ES-I3 (cell line): ENCODE measurements around the gene WDR76.

Experiments
- H3K36me3 ChIP-seq: 2 replicates; pipeline ENCODE4 v1.6.1; 2013; ENCODE audit warnings: mild to moderate bottlenecking, low read length, control low read depth, moderate library complexity; ENCODE audit not compliant: insufficient read depth
- H3K4me1 ChIP-seq: 2 replicates; pipeline ENCODE4 v1.6.1; 2013; ENCODE audit warnings: mild to moderate bottlenecking, control low read depth, low read length; ENCODE audit not compliant: insufficient read depth
- H3K9ac ChIP-seq: 2 replicates; pipeline ENCODE4 v1.6.1; 2013; ENCODE audit warnings: low read depth, mild to moderate bottlenecking, low read length, moderate library complexity
- H3K9me3 ChIP-seq: 2 replicates; pipeline ENCODE4 v1.6.1; 2013; ENCODE audit warnings: mild to moderate bottlenecking, low read length, moderate library complexity; ENCODE audit not compliant: control insufficient read depth, insufficient read depth

The WDR76 gene

GRCh38 chr15:43878446-43878845 is 51.6 kb downstream of the WDR76 start:
- Histone ChIP-seq H3K36me3 (no peaks in the 10 kb centered on the region; the same call in 1 of the 2 replicates), H3K9ac (no peak overlapping the region), H3K4me1 (peaks cover 8% of the 10 kb centered on the region), H3K9me3 (no peaks in the 10 kb centered on the region)

GRCh38 chr15:43879386-43880355 is 52.9 kb downstream of the WDR76 start:
- H3K36me3 ChIP-seq: no peaks in the 10 kb centered on the region; the same call in 1 of the 2 replicates
- no peak overlapping the region for H3K9ac ChIP-seq
- H3K9me3 ChIP-seq: no peaks in the 10 kb centered on the region
- peaks cover 8% of the 10 kb centered on the region for H3K4me1 ChIP-seq

GRCh38 chr15:43880406-43881194 is 53.8 kb downstream of the WDR76 start:
- no peak overlapping the region for H3K9ac ChIP-seq
- no peaks in the 10 kb centered on the region; the same call in 1 of the 2 replicates for H3K36me3 ChIP-seq
- H3K9me3 ChIP-seq: no peaks in the 10 kb centered on the region
- H3K4me1 ChIP-seq: peaks cover 8% of the 10 kb centered on the region

- H3K36me3 ChIP-seq: no peaks in the 10 kb centered on the region; the same call in 1 of the 2 replicates
- H3K4me1 ChIP-seq: peaks cover 8% of the 10 kb centered on the region
- H3K9ac ChIP-seq: no peak overlapping the region
- H3K9me3 ChIP-seq: no peaks in the 10 kb centered on the region
Observed at GRCh38 chr15:43881245-43881644, 54.4 kb downstream of the WDR76 start.

GRCh38 chr15:43881944-43882343 is 55.1 kb downstream of the WDR76 start:
- Histone ChIP-seq H3K4me1 (peaks cover 8% of the 10 kb centered on the region), H3K36me3 (no peaks in the 10 kb centered on the region; the same call in 1 of the 2 replicates), H3K9ac (no peak overlapping the region), H3K9me3 (no peaks in the 10 kb centered on the region)

- Histone ChIP-seq H3K9me3 (no peaks in the 10 kb centered on the region), H3K4me1 (peaks cover 8% of the 10 kb centered on the region), H3K36me3 (no peaks in the 10 kb centered on the region; the same call in 1 of the 2 replicates), H3K9ac (no peak overlapping the region)
Observed at GRCh38 chr15:43883571-43883970, 56.8 kb downstream of the WDR76 start.

GRCh38 chr15:43886558-43886957 is 59.8 kb downstream of the WDR76 start:
- no peaks in the 10 kb centered on the region for H3K4me1 ChIP-seq
- H3K9ac ChIP-seq: no peak overlapping the region
- no peaks in the 10 kb centered on the region for H3K9me3 ChIP-seq
- no peaks in the 10 kb centered on the region; the same call in 1 of the 2 replicates for H3K36me3 ChIP-seq

GRCh38 chr15:43887901-43888300 is 61.1 kb downstream of the WDR76 start:
- no peak overlapping the region for H3K9ac ChIP-seq
- H3K9me3 ChIP-seq: no peaks in the 10 kb centered on the region
- H3K36me3 ChIP-seq: no peaks in the 10 kb centered on the region; the same call in 1 of the 2 replicates
- H3K4me1 ChIP-seq: no peaks in the 10 kb centered on the region

- no peak overlapping the region for H3K9ac ChIP-seq
- no peaks in the 10 kb centered on the region for H3K4me1 ChIP-seq
- H3K9me3 ChIP-seq: no peaks in the 10 kb centered on the region
- no peaks in the 10 kb centered on the region for H3K36me3 ChIP-seq
Observed at GRCh38 chr15:43889042-43889441, 62.2 kb downstream of the WDR76 start.

GRCh38 chr15:43893956-43894355 is 67.2 kb downstream of the WDR76 start:
- H3K36me3 ChIP-seq: no peaks in the 10 kb centered on the region
- no peaks in the 10 kb centered on the region for H3K9me3 ChIP-seq
- no peak overlapping the region for H3K9ac ChIP-seq
- no peaks in the 10 kb centered on the region for H3K4me1 ChIP-seq

- no peaks in the 10 kb centered on the region for H3K9me3 ChIP-seq
- H3K4me1 ChIP-seq: no peaks in the 10 kb centered on the region
- no peaks in the 10 kb centered on the region for H3K36me3 ChIP-seq
- no peak overlapping the region for H3K9ac ChIP-seq
Observed at GRCh38 chr15:43895586-43895985, 68.8 kb downstream of the WDR76 start.

GRCh38 chr15:43896543-43896942 is 69.7 kb downstream of the WDR76 start:
- Histone ChIP-seq H3K4me1 (no peaks in the 10 kb centered on the region), H3K9ac (no peak overlapping the region), H3K36me3 (no peaks in the 10 kb centered on the region), H3K9me3 (no peaks in the 10 kb centered on the region)

- Histone ChIP-seq H3K4me1 (peaks cover 5% of the 10 kb centered on the region), H3K36me3 (no peaks in the 10 kb centered on the region), H3K9me3 (no peaks in the 10 kb centered on the region), H3K9ac (no peak overlapping the region)
Observed at GRCh38 chr15:43898891-43899290, 72.1 kb downstream of the WDR76 start.

- peaks cover 8% of the 10 kb centered on the region for H3K4me1 ChIP-seq
- H3K36me3 ChIP-seq: no peaks in the 10 kb centered on the region
- H3K9ac ChIP-seq: no peak overlapping the region
- H3K9me3 ChIP-seq: no peaks in the 10 kb centered on the region
Observed at GRCh38 chr15:43899928-43900327, 73.1 kb downstream of the WDR76 start.
